Upper lobe of right lung (tissue), 1 donor: ENCODE measurements around the gene MRPS35. TPM values are rescaled to one million over a fixed set of nuclear protein-coding genes. Genes with fewer than 3 reads are reported as not detected.

Experiments used
- ATAC-seq: fragments of 200-7000 bp; cut with Tn5 transposase; one replicate; pipeline ENCODE4 v1.9.1; 2020; ENCODE audit warnings: mild to moderate bottlenecking, moderate library complexity
- DNase-seq: peaks from one replicate; pipeline ENCODE4 v3.0.0-alpha.2; 2020
- H3K27ac ChIP-seq: fragments of 200-600 bp; one replicate; pipeline ENCODE4 v1.8.0; 2022
- H3K27me3 ChIP-seq: fragments of 200-600 bp; one replicate; pipeline ENCODE4 v1.8.0; 2022; ENCODE audit warnings: mild to moderate bottlenecking
- H3K36me3 ChIP-seq: fragments of 200-600 bp; one replicate; pipeline ENCODE4 v1.8.0; 2022
- H3K4me1 ChIP-seq: fragments of 200-600 bp; one replicate; pipeline ENCODE4 v1.8.0; 2022
- H3K4me3 ChIP-seq: fragments of 200-600 bp; one replicate; pipeline ENCODE4 v1.8.0; 2022; ENCODE audit warnings: mild to moderate bottlenecking
- H3K9me3 ChIP-seq: fragments of 200-600 bp; one replicate; pipeline ENCODE4 v1.8.0; 2022
- CTCF ChIP-seq: fragments of 200-600 bp; IDR thresholded peaks from one replicate; pipeline ENCODE4 v1.8.0; 2022; ENCODE audit warnings: antibody characterized with exemption
- intact Hi-C: fragments of 100-400 bp; cut with DNase I; formaldehyde crosslinking; loops from one replicate; pipeline ENCODE4 v1.11.0; 2022
- long read RNA-seq: library from polyadenylated mRNA; unstranded; transcript quantifications from one replicate; pipeline ENCODE4 v2.0.0, GENCODE V29; 2021
- total RNA-seq: library from RNA; stranded (reverse); fragmentation: NEBNext Ultra II Directional; extraction: Animal tissue kit (Norgen Biotek cat#: 25700); gene quantifications from one replicate; pipeline ENCODE4 v1.2.1, GENCODE V29; 2021
- donor health status: DM: no; HTN: yes; CAD: no; lungs with severe emphysema.

MRPS35 gene
- 31.3 TPM for total RNA-seq
- long read RNA-seq, transcript MRPS35-201 (8 exons, 1,888 nt): major isoform, 86 of 89 reads
- long read RNA-seq, partial matches to known transcripts: 0 of 89 reads
- long read RNA-seq, other reads (novel, unspliced or antisense): 2 of 89 reads

- Histone ChIP-seq H3K4me3 (peak within 1 kb of the TSS; percentile 96), H3K9me3 (no peaks in the 10 kb centered on the region), H3K27ac (peak within 1 kb of the TSS; percentile 92), H3K27me3 (no peaks in the 10 kb centered on the region), H3K36me3 (peaks cover 8% of the 10 kb centered on the region), H3K4me1 (peaks cover 17% of the 10 kb centered on the region)
- DNase-seq: peak; percentile 96
- intact Hi-C loops: no loop called here
- peak; percentile 99 for ATAC-seq
- no peak for TF ChIP-seq CTCF
Observed at GRCh38 chr12:27710592-27711316, at the start of gene MRPS35. Gene MRPS35 (plus strand): TSS chr12:27710832. CDS start chr12:27710844, 12 bp downstream.

- Histone ChIP-seq H3K36me3 (peaks cover 60% of the 10 kb centered on the region), H3K27ac (no peak overlapping the region), H3K9me3 (no peaks in the 10 kb centered on the region), H3K27me3 (no peaks in the 10 kb centered on the region), H3K4me3 (no peak overlapping the region), H3K4me1 (no peaks in the 10 kb centered on the region)
- TF ChIP-seq CTCF: no peak
- intact Hi-C loops: no loop called here
- DNase-seq (no peak), ATAC-seq (no peak)
Observed at GRCh38 chr12:27665704-27666103, 44.9 kb upstream of the MRPS35 start.

- H3K27ac ChIP-seq: no peak overlapping the region
- no peaks in the 10 kb centered on the region for H3K4me1 ChIP-seq
- no peaks in the 10 kb centered on the region for H3K27me3 ChIP-seq
- no peak for TF ChIP-seq CTCF
- ATAC-seq (no peak), DNase-seq (no peak)
- peaks cover 52% of the 10 kb centered on the region for H3K36me3 ChIP-seq
- intact Hi-C loops: no loop called here
- no peaks in the 10 kb centered on the region for H3K9me3 ChIP-seq
- H3K4me3 ChIP-seq: no peak overlapping the region
Observed at GRCh38 chr12:27666510-27666909, 44.1 kb upstream of the MRPS35 start.

- no peak for ATAC-seq
- Histone ChIP-seq H3K4me1 (no peaks in the 10 kb centered on the region), H3K36me3 (peaks cover 41% of the 10 kb centered on the region), H3K4me3 (no peak overlapping the region), H3K27ac (no peak overlapping the region), H3K9me3 (no peaks in the 10 kb centered on the region), H3K27me3 (no peaks in the 10 kb centered on the region)
- no peak for TF ChIP-seq CTCF
- no peak for DNase-seq
- intact Hi-C loops: no loop called here
Observed at GRCh38 chr12:27667540-27667939, 43.1 kb upstream of the MRPS35 start.

- H3K27me3 ChIP-seq: no peaks in the 10 kb centered on the region
- DNase-seq (no peak), ATAC-seq (no peak)
- no peak for TF ChIP-seq CTCF
- intact Hi-C loops: no loop called here
- no peak overlapping the region for H3K4me3 ChIP-seq
- H3K4me1 ChIP-seq: no peaks in the 10 kb centered on the region
- peaks cover 43% of the 10 kb centered on the region for H3K36me3 ChIP-seq
- no peaks in the 10 kb centered on the region for H3K9me3 ChIP-seq
- H3K27ac ChIP-seq: no peak overlapping the region
Observed at GRCh38 chr12:27672051-27672450, 38.6 kb upstream of the MRPS35 start.
